Thymus (tissue), 11 donors: Measurements from ENCODE around the gene CYSLTR1. TPM values are rescaled to one million over a fixed set of nuclear protein-coding genes. Genes with fewer than 3 reads are reported as not detected.
"Not testable (repeated sequence)": the region's sequence is repeated elsewhere in the genome, so short reads cannot be mapped to it uniquely, and the experiment has no call there.

Experiments
- DNase-seq, 9 donors: peaks; one replicate each; pipeline ENCODE4 v3.0.0-alpha.2; 2013; ENCODE audit warnings: low spot score in 9 of 9, low read depth in 6 of 9, missing footprints in 1 of 9
- H3K27ac ChIP-seq, 2 donors: one replicate each; pipeline ENCODE4 v1.5.1; 2013; ENCODE audit warnings: control low read depth in 1 of 2, low read depth in 1 of 2, low read length in 1 of 2, mild to moderate bottlenecking in 1 of 2, moderate library complexity in 1 of 2
- H3K27me3 ChIP-seq, 2 donors: one replicate each; pipeline ENCODE4 v1.5.1; 2013; ENCODE audit warnings: low read length in 1 of 2; ENCODE audit not compliant: control insufficient read depth in 2 of 2, insufficient read depth in 1 of 2
- H3K36me3 ChIP-seq, 2 donors: one replicate each; pipeline ENCODE4 v1.5.1; 2013; ENCODE audit warnings: low read length in 1 of 2, mild to moderate bottlenecking in 1 of 2, moderate library complexity in 1 of 2; ENCODE audit not compliant: control insufficient read depth in 2 of 2, insufficient read depth in 2 of 2
- H3K4me1 ChIP-seq, 2 donors: one replicate each; pipeline ENCODE4 v1.5.1; 2013; ENCODE audit warnings: low read length in 2 of 2; ENCODE audit not compliant: control insufficient read depth in 2 of 2, insufficient read depth in 2 of 2
- H3K4me3 ChIP-seq, 2 donors: one replicate each; pipeline ENCODE4 v1.5.1; 2013; ENCODE audit warnings: low read length in 2 of 2, control low read depth in 1 of 2, mild to moderate bottlenecking in 1 of 2
- H3K9me3 ChIP-seq, 2 donors: one replicate each; pipeline ENCODE4 v1.5.1; 2013; ENCODE audit warnings: low read length in 1 of 2, mild to moderate bottlenecking in 1 of 2; ENCODE audit not compliant: control insufficient read depth in 2 of 2, insufficient read depth in 1 of 2
- WGBS: extraction: QIAGEN DNeasy Blood & Tissue Kit; methylation state at CpG from one replicate; pipeline ENCODE4 v1.1.7; 2013; 5-methylcytosine and 5-hydroxymethylcytosine counted together
- polyA plus RNA-seq: library from polyadenylated mRNA; stranded (reverse); fragments of 200-250 nt; gene quantifications from one replicate; pipeline ENCODE4 v1.2.3, GENCODE V29; 2013
- total RNA-seq: library from RNA; stranded (reverse); fragments of 120-200 nt; gene quantifications from one replicate; pipeline ENCODE4 v1.2.4, GENCODE V29; 2013
- donor health status: healthy.

Gene CYSLTR1
- total and polyA plus RNA-seq, 2 donors = 4.7 to 5.7 TPM

DNA sequence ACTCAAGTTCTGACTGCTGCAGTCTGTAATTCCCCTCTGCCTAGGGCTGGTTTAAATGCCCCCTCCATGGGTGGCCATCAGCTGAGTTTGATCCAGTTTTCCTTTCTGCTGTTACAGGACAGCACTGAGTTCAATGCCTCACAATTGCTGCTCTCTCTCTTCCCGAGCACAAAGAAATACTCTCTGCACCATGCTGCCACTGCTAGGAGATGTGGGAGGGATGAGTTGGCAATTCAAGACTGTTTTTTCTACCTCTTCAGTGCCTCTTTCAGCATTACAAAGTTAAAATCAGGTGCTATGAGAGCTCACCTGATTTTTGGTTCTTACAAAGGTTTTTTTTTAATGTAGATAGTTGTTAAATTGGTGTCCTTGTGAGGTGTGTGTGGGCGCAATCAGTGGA, 24.3 kb downstream of the CYSLTR1 start:
- peaks cover 0 to 10% of the 10 kb centered on the region in 2 donors for H3K9me3 ChIP-seq
- H3K4me3 ChIP-seq = no peak overlapping the region
- 97% methylated on average over 2 of the region's 2 CpGs for WGBS
- no peak for DNase-seq
- no peaks in the 10 kb centered on the region for H3K27me3 ChIP-seq
- H3K36me3 ChIP-seq = no peaks in the 10 kb centered on the region
- H3K4me1 ChIP-seq = no peaks in the 10 kb centered on the region
- no peak overlapping the region for H3K27ac ChIP-seq

DNA sequence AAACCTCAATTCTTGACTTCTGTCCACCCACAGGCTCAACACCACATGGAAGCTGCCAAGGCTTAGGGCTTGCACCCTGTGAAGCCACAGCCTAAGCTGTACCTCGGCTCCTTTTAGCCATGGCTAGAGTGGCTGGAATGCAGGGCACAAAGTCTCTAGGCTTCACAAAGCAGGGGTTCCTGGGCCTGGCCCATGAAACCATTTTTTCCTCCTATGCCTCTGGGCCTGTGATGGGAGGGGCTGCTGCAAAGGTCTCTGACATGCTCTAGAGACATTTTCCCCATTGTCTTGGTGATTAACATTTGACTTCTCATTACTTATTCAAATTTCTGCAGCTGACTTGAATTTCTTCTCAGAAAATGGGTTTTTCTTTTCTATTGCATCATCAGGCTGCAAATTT, 26.5 kb downstream of the CYSLTR1 start:
- H3K9me3 ChIP-seq = peaks cover 0 to 10% of the 10 kb centered on the region in 2 donors
- H3K4me3 ChIP-seq, DNase-seq, H3K36me3 ChIP-seq, H3K27ac ChIP-seq, H3K27me3 ChIP-seq, H3K4me1 ChIP-seq: not testable (repeated sequence)
- 84% methylated on average over 1 of the region's 1 CpG for WGBS

DNA sequence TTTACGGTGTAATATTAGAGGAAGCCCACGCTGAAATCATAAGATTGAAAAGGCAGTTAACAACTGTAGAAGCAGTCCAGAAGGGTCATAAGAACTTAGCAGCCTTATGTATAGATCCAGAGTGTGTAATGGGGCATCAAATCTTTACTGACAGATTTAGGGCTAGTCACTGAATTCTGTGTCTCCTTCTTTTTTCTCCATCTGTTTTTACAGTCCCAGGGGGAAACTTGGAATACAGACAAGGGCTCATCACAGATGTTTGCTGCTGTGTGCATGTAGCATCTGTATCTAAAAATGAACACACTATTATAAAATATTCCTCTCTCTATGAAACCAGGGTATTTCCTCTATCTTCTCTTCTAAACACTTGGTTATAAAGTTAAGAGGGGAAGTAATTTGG, 43.9 kb downstream of the CYSLTR1 start:
- Histone ChIP-seq H3K36me3 (no peaks in the 10 kb centered on the region), H3K9me3 (no peaks in the 10 kb centered on the region), H3K4me3 (no peak overlapping the region), H3K27ac (no peak overlapping the region), H3K27me3 (no peaks in the 10 kb centered on the region), H3K4me1 (no peaks in the 10 kb centered on the region)
- DNase-seq = no peak
- WGBS = 94% methylated on average over 2 of the region's 2 CpGs

DNA sequence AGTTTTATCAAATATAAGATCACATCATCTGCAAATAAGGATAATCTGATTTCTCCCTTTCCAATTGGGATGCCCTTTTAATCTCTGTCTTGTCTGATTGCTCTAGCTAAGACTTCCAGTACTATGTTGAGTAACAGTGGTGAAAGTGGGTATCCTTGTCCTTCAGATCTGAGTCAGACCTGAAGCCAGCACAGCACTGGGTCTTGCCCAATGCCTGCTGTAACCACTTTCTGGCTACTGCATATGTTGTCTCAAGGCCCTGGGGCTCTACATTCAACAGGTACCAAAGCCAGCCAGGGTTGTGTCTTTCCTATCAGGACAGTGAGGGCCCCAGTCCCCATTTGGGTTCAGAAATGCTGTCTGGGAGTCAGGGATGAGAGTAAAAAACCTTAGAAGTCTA, 90.3 kb downstream of the CYSLTR1 start:
- H3K4me1 ChIP-seq = no peaks in the 10 kb centered on the region
- no peak for DNase-seq
- H3K9me3 ChIP-seq = no peaks in the 10 kb centered on the region
- no peaks in the 10 kb centered on the region for H3K36me3 ChIP-seq
- H3K27ac ChIP-seq = no peak overlapping the region
- H3K4me3 ChIP-seq = no peak overlapping the region
- no peaks in the 10 kb centered on the region for H3K27me3 ChIP-seq

DNA sequence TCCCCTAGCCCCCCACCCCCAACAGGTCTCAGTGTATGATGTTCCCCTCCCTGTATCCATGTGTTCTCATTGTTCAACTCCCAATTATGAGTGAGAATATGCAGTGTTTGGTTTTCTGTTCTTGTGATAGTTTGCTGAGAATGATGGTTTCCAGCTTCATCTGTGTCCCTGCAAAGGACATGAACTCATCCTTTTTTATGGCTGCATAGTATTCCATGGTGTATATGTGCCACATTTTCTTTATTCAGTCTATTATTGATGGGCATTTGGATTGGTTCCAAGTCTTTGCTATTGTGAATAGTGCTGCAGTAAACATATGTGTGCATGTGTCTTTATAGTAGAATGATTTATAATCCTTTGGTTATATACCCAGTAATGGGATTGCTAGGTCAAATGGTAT, 101.4 kb downstream of the CYSLTR1 start:
- not testable (repeated sequence) for H3K4me1 ChIP-seq, H3K4me3 ChIP-seq, H3K36me3 ChIP-seq, DNase-seq, H3K27ac ChIP-seq, H3K9me3 ChIP-seq, H3K27me3 ChIP-seq

Other genes starting within 250 kb of the CYSLTR1 start
- 433 TPM for gene PGK1, start 223.4 kb downstream of the CYSLTR1 start, total RNA-seq
- 188 TPM for gene PGK1, start 223.4 kb downstream of the CYSLTR1 start, polyA plus RNA-seq
- gene TAF9B, start 188.0 kb downstream of the CYSLTR1 start, total RNA-seq = 19.0 TPM
- 20.1 TPM for gene TAF9B, start 188.0 kb downstream of the CYSLTR1 start, polyA plus RNA-seq